ENCODE data around the gene CLRN3.

Gene CLRN3

DNA sequence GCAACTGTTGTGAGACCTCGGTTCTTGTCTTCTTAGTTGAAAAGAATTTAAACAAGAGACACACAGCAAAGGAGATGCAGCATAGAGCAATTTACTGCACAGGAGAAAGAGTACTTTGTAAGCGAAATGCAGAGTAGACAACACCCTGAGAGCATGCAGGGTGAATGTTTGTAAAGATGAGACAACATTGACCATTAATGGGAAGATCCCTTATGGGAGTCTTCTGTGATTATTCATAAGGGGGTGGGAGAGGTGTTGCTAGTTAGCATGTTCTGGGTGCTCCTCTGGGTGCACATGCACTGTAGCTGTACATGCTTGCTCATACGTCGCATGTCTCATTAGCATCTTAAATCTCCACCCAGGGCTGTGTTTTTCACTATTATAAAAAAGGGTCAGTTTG, 62.3 kb downstream of the CLRN3 start:
- H3K4me2 ChIP-seq: no peak overlapping the region
- H3K27ac ChIP-seq: no peak overlapping the region
- H3K4me3 ChIP-seq: no peak overlapping the region
- no peaks in the 10 kb centered on the region for H3K4me1 ChIP-seq
- H3K9me3 ChIP-seq (replicated peaks in 1 of 11): no peaks in the 10 kb centered on the region
- no peak overlapping the region for H3K9ac ChIP-seq
- TF ChIP-seq Cebpa-rat (IDR thresholded peaks at IDR 0.05): no peak
- H3K27me3 ChIP-seq: no peaks in the 10 kb centered on the region
- no peaks in the 10 kb centered on the region for H3K36me3 ChIP-seq
- no peaks in the 10 kb centered on the region for H4K20me1 ChIP-seq

Data from BLaER1 treated with 17β-estradiol and CSF1 and Interleukin-3, amounts not matched to agents 10 nM and 100 nM (cell line).